Astrocyte (in vitro differentiated cells and primary cell): Measurements from ENCODE around the gene NTN4. TPM values are rescaled to one million over a fixed set of nuclear protein-coding genes. Genes with fewer than 3 reads are reported as not detected.

Source experiments
- DNase-seq: peaks from one replicate; pipeline ENCODE4 v3.0.0-alpha.2; 2010; ENCODE audit warnings: low read depth
- FAIRE-seq: peaks from 2 replicates; lab custom pipeline; 2011; peaks lifted over from hg19 to GRCh38; lab: Jason Lieb, UNC
- H2AFZ ChIP-seq: 2 replicates; pipeline ENCODE4 v1.6.0; 2012; ENCODE audit warnings: low read depth, low read length, inconsistent platforms
- H3K27ac ChIP-seq: 2 replicates; pipeline ENCODE4 v1.5.1; 2011; ENCODE audit warnings: low read depth, low read length, inconsistent platforms
- H3K27me3 ChIP-seq: 2 replicates; pipeline ENCODE4 v1.6.0; 2011; ENCODE audit warnings: low read length, inconsistent platforms; ENCODE audit not compliant: insufficient read depth
- H3K36me3 ChIP-seq: 2 replicates; pipeline ENCODE4 v1.5.1; 2011; ENCODE audit warnings: low read length, inconsistent platforms; ENCODE audit not compliant: insufficient read depth
- H3K4me1 ChIP-seq: 2 replicates; pipeline ENCODE4 v1.5.1; 2011; ENCODE audit warnings: low read length, inconsistent platforms; ENCODE audit not compliant: insufficient read depth
- H3K4me2 ChIP-seq: 2 replicates; pipeline ENCODE4 v1.6.0; 2012; ENCODE audit warnings: low read length, inconsistent platforms
- H3K4me3 ChIP-seq: 2 replicates; pipeline ENCODE4 v1.5.1; 2011; ENCODE audit warnings: low read depth, mild to moderate bottlenecking, low read length, inconsistent platforms; ENCODE audit not compliant: insufficient read depth
- H3K79me2 ChIP-seq: 2 replicates; pipeline ENCODE4 v1.6.0; 2012; ENCODE audit warnings: mild to moderate bottlenecking, low read length, inconsistent platforms; ENCODE audit not compliant: insufficient read depth
- H3K9ac ChIP-seq: 2 replicates; pipeline ENCODE4 v1.6.0; 2012; ENCODE audit warnings: mild to moderate bottlenecking, low read length, inconsistent platforms
- H3K9me3 ChIP-seq: 2 replicates; pipeline ENCODE4 v1.5.1; 2012; ENCODE audit warnings: low read depth, mild to moderate bottlenecking, low read length, inconsistent platforms; ENCODE audit not compliant: insufficient read depth
- H4K20me1 ChIP-seq: 2 replicates; pipeline ENCODE4 v1.6.0; 2012; ENCODE audit warnings: low read length, inconsistent platforms; ENCODE audit not compliant: insufficient read depth
- H3K27ac Mint-ChIP-seq: one replicate; pipeline ENCODE4 v1.8.0; 2021; ENCODE audit warnings: mild to moderate bottlenecking, mixed read lengths; ENCODE audit not compliant: unreplicated experiment
- H3K27me3 Mint-ChIP-seq: one replicate; pipeline ENCODE4 v1.8.0; 2021; ENCODE audit warnings: low read depth, mixed read lengths; ENCODE audit not compliant: unreplicated experiment
- H3K36me3 Mint-ChIP-seq: one replicate; pipeline ENCODE4 v1.8.0; 2021; ENCODE audit warnings: low read depth, mixed read lengths; ENCODE audit not compliant: unreplicated experiment
- H3K4me1 Mint-ChIP-seq: one replicate; pipeline ENCODE4 v1.8.0; 2021; ENCODE audit warnings: low read depth, mixed read lengths; ENCODE audit not compliant: unreplicated experiment
- H3K4me3 Mint-ChIP-seq: one replicate; pipeline ENCODE4 v1.8.0; 2021; ENCODE audit warnings: mild to moderate bottlenecking, moderate library complexity, mixed read lengths; ENCODE audit not compliant: unreplicated experiment
- H3K9me3 Mint-ChIP-seq: one replicate; pipeline ENCODE4 v1.8.0; 2021; ENCODE audit warnings: mild to moderate bottlenecking, mixed read lengths; ENCODE audit not compliant: unreplicated experiment
- CTCF ChIP-seq: IDR thresholded peaks from 2 replicates; pipeline ENCODE4 v1.5.1; 2011; ENCODE audit warnings: low read depth, mild to moderate bottlenecking, inconsistent platforms, low read length, moderate library complexity; ENCODE audit not compliant: insufficient read depth
- EZH2 ChIP-seq: IDR thresholded peaks from 2 replicates; pipeline ENCODE4 v1.6.1; 2012; ENCODE audit warnings: mild to moderate bottlenecking, low read length, inconsistent platforms; ENCODE audit not compliant: insufficient read depth
- total RNA-seq: library from RNA; stranded (reverse); gene quantifications from 2 replicates; pipeline ENCODE4 v1.2.1, GENCODE V29; 2021

The NTN4 gene
- total RNA-seq, 1 donor from 2014 or later = 28.9 TPM

- no peak overlapping the region for H3K4me3 ChIP-seq
- Mint-ChIP-seq H3K4me3 (no peak overlapping the region), H3K36me3 (peaks cover 4% of the 10 kb centered on the region), H3K27me3 (no peaks in the 10 kb centered on the region), H3K9me3 (no peaks in the 10 kb centered on the region), H3K27ac (no peak overlapping the region), H3K4me1 (peaks cover 13% of the 10 kb centered on the region)
- no peaks in the 10 kb centered on the region for H3K9me3 ChIP-seq
- H3K4me1 ChIP-seq = peaks cover 3% of the 10 kb centered on the region
- TF ChIP-seq EZH2 (no peak), CTCF (no peak)
- H3K79me2 ChIP-seq = no peaks in the 10 kb centered on the region
- H3K27me3 ChIP-seq = no peaks in the 10 kb centered on the region
- DNase-seq (no peak), FAIRE-seq (no peak)
- H4K20me1 ChIP-seq = no peaks in the 10 kb centered on the region
- H3K4me2 ChIP-seq = no peak overlapping the region
- no peak overlapping the region for H2AFZ ChIP-seq
- no peaks in the 10 kb centered on the region for H3K36me3 ChIP-seq
- no peak overlapping the region for H3K9ac ChIP-seq
- no peak overlapping the region for H3K27ac ChIP-seq
These were observed 91.0 kb downstream of the NTN4 start for GRCh38 chr12:95699579-95699978.

GRCh38 chr12:95694136-95694535, 96.4 kb downstream of the NTN4 start:
- DNase-seq (no peak), FAIRE-seq (no peak)
- Histone ChIP-seq H3K4me3 (no peak overlapping the region), H3K79me2 (no peaks in the 10 kb centered on the region), H3K9ac (no peak overlapping the region), H4K20me1 (no peaks in the 10 kb centered on the region), H3K36me3 (no peaks in the 10 kb centered on the region), H3K27me3 (no peaks in the 10 kb centered on the region), H3K4me2 (no peak overlapping the region), H3K9me3 (no peaks in the 10 kb centered on the region), H3K4me1 (no peaks in the 10 kb centered on the region), H2AFZ (peak overlapping the region; percentile 5), H3K27ac (no peak overlapping the region)
- peaks cover under 1% of the 10 kb centered on the region for H3K4me1 Mint-ChIP-seq
- peaks cover 4% of the 10 kb centered on the region for H3K9me3 Mint-ChIP-seq
- TF ChIP-seq CTCF (no peak), EZH2 (no peak)
- no peak overlapping the region for H3K27ac Mint-ChIP-seq
- no peaks in the 10 kb centered on the region for H3K27me3 Mint-ChIP-seq
- H3K36me3 Mint-ChIP-seq = no peaks in the 10 kb centered on the region
- no peak overlapping the region for H3K4me3 Mint-ChIP-seq

- H3K4me1 Mint-ChIP-seq = no peaks in the 10 kb centered on the region
- H3K27ac Mint-ChIP-seq = no peak overlapping the region
- Histone ChIP-seq H3K36me3 (no peaks in the 10 kb centered on the region), H3K4me3 (no peak overlapping the region), H3K27ac (no peak overlapping the region), H4K20me1 (no peaks in the 10 kb centered on the region), H3K9ac (no peak overlapping the region), H2AFZ (peak overlapping the region; percentile 5), H3K9me3 (no peaks in the 10 kb centered on the region), H3K4me2 (no peak overlapping the region), H3K27me3 (no peaks in the 10 kb centered on the region), H3K79me2 (no peaks in the 10 kb centered on the region), H3K4me1 (no peaks in the 10 kb centered on the region)
- H3K36me3 Mint-ChIP-seq = no peaks in the 10 kb centered on the region
- no peak for DNase-seq
- peaks cover 4% of the 10 kb centered on the region for H3K9me3 Mint-ChIP-seq
- FAIRE-seq = no peak
- H3K27me3 Mint-ChIP-seq = no peaks in the 10 kb centered on the region
- TF ChIP-seq EZH2 (no peak), CTCF (no peak)
- H3K4me3 Mint-ChIP-seq = no peak overlapping the region
These were observed 96.9 kb downstream of the NTN4 start for GRCh38 chr12:95693689-95694088.
